GM12878 (cell line): Measurements from ENCODE around the gene TAS2R41. TPM values are rescaled to one million over a fixed set of nuclear protein-coding genes. Genes with fewer than 3 reads are reported as not detected.

Experiments
- ATAC-seq: fragments of 200-7000 bp; cut with Tn5 transposase; 3 replicates; pipeline ENCODE4 v1.9.1; 2020; ENCODE audit warnings: mild to moderate bottlenecking, moderate library complexity
- BruUV-seq: library from RNA; stranded (reverse); fragments of 400-500 nt; replicated peaks from 2 replicates; lab custom pipeline; 2021; lab: Mats Ljungman, UMichigan
- CTCF ChIA-PET: fragments of 300-600 bp; sonication (Branson Sonifier 250); formaldehyde crosslinking; extraction: SDS; loops from one replicate; lab custom pipeline; 2021; ENCODE audit warnings: inconsistent platforms; lab: Yijun Ruan, JAX
- POLR2A ChIA-PET: fragments of 350-600 bp; formaldehyde crosslinking; extraction: SDS; loops from one replicate; lab custom pipeline; 2021; ENCODE audit warnings: inconsistent platforms; lab: Charles Lee
- RAD21 ChIA-PET: fragments of 300-600 bp; sonication (Branson Sonifier 250); formaldehyde crosslinking; loops from one replicate; lab custom pipeline; 2023; ENCODE audit warnings: antibody characterized with exemption; ENCODE audit not compliant: unreplicated experiment; lab: Charles Lee
- SMC1A ChIA-PET: fragments of 300-600 bp; sonication (Branson Sonifier 250); formaldehyde crosslinking; loops from one replicate; lab custom pipeline; 2023; ENCODE audit not compliant: unreplicated experiment, uncharacterized antibody; lab: Charles Lee
- DNase-seq: peaks from one replicate; pipeline ENCODE4 v3.0.0-alpha.2; 2011; ENCODE audit warnings: low read depth, low spot score
- FAIRE-seq: peaks from 3 replicates; lab custom pipeline; 2011; peaks lifted over from hg19 to GRCh38; lab: Jason Lieb, UNC
- H2AFZ ChIP-seq: 2 replicates; pipeline ENCODE4 v1.6.0; 2011; ENCODE audit warnings: low read depth, low read length, control low read depth; ENCODE audit not compliant: control insufficient read depth
- H3K27ac ChIP-seq: 2 replicates; pipeline ENCODE4 v1.5.1; 2011; ENCODE audit warnings: control low read depth; ENCODE audit not compliant: control insufficient read depth, insufficient read depth
- H3K27me3 ChIP-seq, 2 experiments: replicated peaks in 1 of 2; 2 replicates each; pipeline versions ENCODE4 v1.6.0 to v1.6.1; 2011; ENCODE audit warnings: low read length in 1 of 2; ENCODE audit not compliant: control insufficient read depth in 2 of 2, insufficient read depth in 2 of 2
- H3K36me3 ChIP-seq, 2 experiments: 2 replicates each; pipeline ENCODE4 v1.5.1; 2011; ENCODE audit warnings: low read length in 1 of 2; ENCODE audit not compliant: control insufficient read depth in 2 of 2, insufficient read depth in 2 of 2
- H3K4me1 ChIP-seq: 2 replicates; pipeline ENCODE4 v1.6.1; 2011; ENCODE audit warnings: mild to moderate bottlenecking, low read length, moderate library complexity, mixed read lengths; ENCODE audit not compliant: control insufficient read depth, insufficient read depth
- H3K4me2 ChIP-seq: 2 replicates; pipeline ENCODE4 v1.6.0; 2011; ENCODE audit warnings: control low read depth; ENCODE audit not compliant: control insufficient read depth, insufficient read depth
- H3K4me3 ChIP-seq: fragments of 200-600 bp; sonication (generic); 2 replicates; pipeline ENCODE4 v1.5.1; 2016
- H3K79me2 ChIP-seq: 2 replicates; pipeline ENCODE4 v1.6.0; 2011; ENCODE audit warnings: low read length; ENCODE audit not compliant: control insufficient read depth, insufficient read depth
- H3K9ac ChIP-seq: 2 replicates; pipeline ENCODE4 v1.8.0; 2011; ENCODE audit warnings: low read length, control low read depth, mixed read lengths; ENCODE audit not compliant: control insufficient read depth, insufficient read depth
- H3K9me3 ChIP-seq: replicated peaks from 3 replicates; pipeline ENCODE4 v1.5.1; 2011; ENCODE audit warnings: mild to moderate bottlenecking, low read length; ENCODE audit not compliant: control insufficient read depth, insufficient read depth
- H4K20me1 ChIP-seq: 2 replicates; pipeline ENCODE4 v1.6.0; 2011; ENCODE audit not compliant: control insufficient read depth, insufficient read depth
- CUX1 ChIP-seq: IDR thresholded peaks from 2 replicates; pipeline ENCODE4 v1.6.1; 2012; ENCODE audit warnings: improper control_type of control experiment, low read depth, low read length; ENCODE audit not compliant: insufficient replicate concordance
- POU2F2 ChIP-seq: IDR thresholded peaks from 3 replicates; pipeline ENCODE4 v1.6.1; 2011; ENCODE audit warnings: low read depth, mild to moderate bottlenecking, low read length, borderline replicate concordance
- RELA ChIP-seq: fragments of 450-650 bp; IDR thresholded peaks from 2 replicates; pipeline ENCODE4 v1.8.0; 2014; ENCODE audit warnings: borderline replicate concordance; ENCODE audit not compliant: partially characterized antibody
- WGBS: methylation state at CpG from one replicate; pipeline ENCODE4 v1.1.6; 2016; ENCODE audit warnings: low lambda C conversion rate; ENCODE audit not compliant: insufficient replicate concordance, insufficient coverage; ENCODE audit errors: missing lambda C conversion rate; 5-methylcytosine and 5-hydroxymethylcytosine counted together
- in situ Hi-C: fragments of 300-500 bp; cut with MboI; formaldehyde crosslinking; loops from 9 replicates; pipeline ENCODE4 v1.14.3; 2018; ENCODE audit warnings: mixed read lengths
- intact Hi-C: fragments of 100-400 bp; cut with micrococcal nuclease; formaldehyde crosslinking; loops from one replicate; pipeline ENCODE4 v1.14.2; 2022; ENCODE audit not compliant: unreplicated experiment
- polyA plus RNA-seq, 11 experiments: library from polyadenylated mRNA; depleted of rRNA in 4 of 11; unstranded in 6 of 11; stranded (reverse) in 5 of 11; fragments of >200 nt; fragmentation: Nextera tagmentation in 4 of 11; fragmentation: Illumina TruSeq in 1 of 11; extraction: Ambion mirVana in 4 of 11; extraction: Trizol in 1 of 11; gene quantifications; 1 replicate in 1 of 11; 2 replicates in 10 of 11; pipeline versions ENCODE4 v1.2.1 to v1.2.3, GENCODE V29; 2011 to 2016; ENCODE audit warnings: inconsistent platforms in 2 of 11, missing spikeins in 2 of 11, low read depth in 1 of 11
- total RNA-seq, 4 experiments: library from RNA; depleted of rRNA in 3 of 4; stranded (reverse); fragments of >200 nt in 3 of 4; fragmentation: Illumina TruSeq in 1 of 4; extraction: Trizol in 1 of 4; gene quantifications; 2 replicates each; pipeline versions ENCODE4 v1.2.1 to v1.2.3, GENCODE V29; 2013 to 2021

TAS2R41 gene
- total and polyA plus RNA-seq, 10 of the 15 experiments (the other 5 are each of a cell fraction or from before 2014, with no cell fraction given), result not detected

- POLR2A ChIA-PET, result no interaction called here
- H3K4me1 ChIP-seq, result no peaks in the 10 kb centered on the region
- no peaks in the 10 kb centered on the region for H3K9me3 ChIP-seq
- TF ChIP-seq RELA, result no peak
- no peak for TF ChIP-seq POU2F2
- TF ChIP-seq CUX1, result no peak
- TF ChIP-seq, all 136 proteins: peak for 0
- Histone ChIP-seq H3K27ac (no peak overlapping the region), H3K79me2 (no peaks in the 10 kb centered on the region), H3K4me2 (no peak overlapping the region), H3K9ac (no peak overlapping the region), H2AFZ (no peak overlapping the region), H3K4me3 (no peak overlapping the region), H3K36me3 (no peaks in the 10 kb centered on the region), H3K27me3 (peaks cover 0 to 4% of the 10 kb centered on the region in 2 experiments; a peak in 1 of 4 replicates), H4K20me1 (no peaks in the 10 kb centered on the region)
- ChIA-PET CTCF (no interaction called here), RAD21 (no interaction called here), SMC1A (interaction anchor here (1.5 kb wide), 1 partner anchor 17 kb away, joined by 3 read pairs; no protein-coding TSS in a partner anchor)
- in situ Hi-C loops (no loop called here), intact Hi-C loops (no loop called here)
- 29% methylated on average over 2 of the region's 2 CpGs for WGBS
- no TSS peak for BruUV-seq
- DNase-seq (no peak), FAIRE-seq (no peak), ATAC-seq (peak; percentile 32; the same call in 2 of the 3 replicates)
These were observed 22.2 kb upstream of the TAS2R41 start for GRCh38 chr7:143455491-143455890.
